ENCODE data around the gene FAM131B.

The FAM131B gene

GRCh38 chr7:143320620-143321019, 41.9 kb downstream of the FAM131B start:
- DNase-seq = no peak

DNA sequence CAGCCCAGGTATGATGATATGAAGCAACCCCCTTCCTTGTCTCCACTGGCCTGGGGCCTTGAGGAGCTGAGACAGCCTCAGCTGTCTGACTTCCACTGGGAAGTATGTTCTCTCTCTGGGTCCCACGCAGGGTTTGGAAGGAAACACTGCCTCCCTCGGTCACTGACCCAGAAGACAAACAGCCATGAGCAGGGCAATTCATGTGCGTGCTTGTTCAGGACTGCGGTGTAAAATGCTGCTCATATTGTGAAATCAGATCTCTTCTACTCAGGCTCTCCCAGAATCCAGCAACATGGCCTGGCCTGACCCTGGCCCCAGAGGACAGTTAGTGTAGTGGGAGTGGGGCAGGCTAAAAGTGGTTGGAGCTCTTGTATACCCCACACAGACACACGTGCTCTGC, 43.9 kb downstream of the FAM131B start:
- no peak for DNase-seq

DNA sequence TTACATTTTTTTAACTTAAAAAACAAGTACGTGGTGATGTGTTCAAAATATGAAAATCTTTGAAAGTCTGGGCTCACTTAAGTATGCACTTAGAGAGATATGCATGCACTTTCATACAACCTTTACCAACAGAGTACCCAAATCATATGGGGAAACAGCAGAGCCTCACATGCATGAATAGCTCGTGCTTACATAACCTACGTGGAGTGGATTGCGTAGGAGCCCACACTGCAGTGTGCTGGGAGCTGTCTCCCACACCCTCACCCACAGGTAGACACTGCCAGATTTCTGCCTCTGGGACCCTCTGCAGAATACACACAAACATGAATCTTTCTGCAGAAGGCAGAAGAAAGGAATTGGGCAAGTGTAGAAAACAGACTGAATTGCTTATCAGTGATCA, 46.0 kb downstream of the FAM131B start:
- DNase-seq = no peak

- no peak for DNase-seq
Observed at GRCh38 chr7:143315776-143316175, 46.7 kb downstream of the FAM131B start, which contains the start of gene CLCN1. TSS of gene CLCN1 (plus strand) at chr7:143316111. CDS start at chr7:143316213, 102 bp downstream.

DNA sequence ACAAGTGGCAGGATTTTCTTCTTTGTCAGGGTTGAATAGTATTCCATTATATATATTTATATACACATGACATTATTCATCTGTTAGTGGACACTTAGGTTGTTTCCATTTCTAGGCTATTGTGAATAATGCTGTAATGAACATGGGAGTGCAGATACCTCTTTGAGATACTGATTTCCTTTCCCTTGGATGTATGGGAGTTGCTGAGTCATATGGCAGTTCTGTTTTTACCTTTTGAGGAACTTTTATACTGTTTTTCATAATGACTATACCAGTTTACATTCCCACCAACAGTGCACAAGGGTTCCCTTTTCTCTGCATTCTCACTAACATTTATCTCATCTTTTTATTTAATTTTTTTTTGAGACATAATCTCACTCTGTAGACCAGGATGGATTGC, 48.4 kb downstream of the FAM131B start:
- no peak for DNase-seq

- no peak for DNase-seq
Observed at GRCh38 chr7:143308632-143309031, 53.9 kb downstream of the FAM131B start.

GRCh38 chr7:143305423-143306070, 57.0 kb downstream of the FAM131B start:
- no peak for DNase-seq

GRCh38 chr7:143304938-143305337, 57.6 kb downstream of the FAM131B start:
- DNase-seq = no peak

DNA sequence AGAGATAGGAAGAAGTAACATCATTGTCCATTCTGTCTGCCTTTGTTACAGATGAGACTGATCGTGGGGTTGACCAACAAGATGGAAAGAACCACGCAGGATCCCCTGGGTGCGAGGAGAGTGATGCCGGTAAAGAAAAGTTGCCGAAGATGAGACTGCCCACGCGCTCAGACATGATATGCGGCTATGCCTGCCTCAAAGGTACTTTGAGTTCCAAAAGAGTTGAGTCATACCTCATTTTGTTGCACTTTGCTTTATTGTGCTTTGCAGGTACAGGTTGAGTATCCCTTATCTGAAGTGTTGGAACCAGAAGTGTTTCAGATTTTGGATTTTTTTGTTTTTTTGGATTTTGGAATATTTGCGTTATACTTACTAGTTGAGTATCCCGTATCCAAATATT, 58.8 kb downstream of the FAM131B start:
- no peak for DNase-seq
